ENCODE measurements around the gene TTLL13.
"Not testable (repeated sequence)": the region's sequence is repeated elsewhere in the genome, so short reads cannot be mapped to it uniquely, and the experiment has no call there.

The TTLL13 gene

DNA sequence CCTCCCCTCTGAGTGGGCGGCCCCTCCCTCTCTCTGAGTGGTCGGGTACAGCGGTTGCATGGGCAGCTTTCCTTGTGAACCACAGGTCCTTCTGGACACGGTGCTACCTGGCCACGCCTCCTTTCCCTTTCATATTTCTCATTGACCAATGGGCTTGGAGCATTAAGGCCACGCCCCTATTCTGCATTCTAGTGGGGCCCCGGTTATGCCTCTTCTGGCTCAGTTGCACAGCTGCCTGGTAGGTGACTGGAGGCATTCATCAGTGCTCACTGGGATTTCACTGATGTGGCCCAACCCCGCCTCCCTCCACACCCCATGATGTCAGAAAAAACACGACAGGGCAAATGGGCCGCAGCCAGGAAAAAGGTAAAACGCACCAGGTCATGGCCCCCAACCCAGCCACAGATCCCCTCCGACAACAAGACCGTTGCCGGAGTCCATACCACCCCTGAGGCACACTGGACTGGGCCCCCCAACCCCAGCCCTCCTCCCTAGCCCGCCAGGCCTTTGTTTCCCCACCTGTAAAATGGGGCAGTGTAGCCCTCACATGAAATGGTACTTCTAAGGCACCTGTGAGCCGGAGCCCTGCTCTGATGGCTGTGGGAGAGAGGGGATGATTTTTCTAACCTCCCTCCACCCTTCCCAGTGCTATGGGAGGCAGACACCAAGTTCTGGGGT is 42.5 kb downstream of the TTLL13 start:
- DNase-seq: peak; percentile 84

DNA sequence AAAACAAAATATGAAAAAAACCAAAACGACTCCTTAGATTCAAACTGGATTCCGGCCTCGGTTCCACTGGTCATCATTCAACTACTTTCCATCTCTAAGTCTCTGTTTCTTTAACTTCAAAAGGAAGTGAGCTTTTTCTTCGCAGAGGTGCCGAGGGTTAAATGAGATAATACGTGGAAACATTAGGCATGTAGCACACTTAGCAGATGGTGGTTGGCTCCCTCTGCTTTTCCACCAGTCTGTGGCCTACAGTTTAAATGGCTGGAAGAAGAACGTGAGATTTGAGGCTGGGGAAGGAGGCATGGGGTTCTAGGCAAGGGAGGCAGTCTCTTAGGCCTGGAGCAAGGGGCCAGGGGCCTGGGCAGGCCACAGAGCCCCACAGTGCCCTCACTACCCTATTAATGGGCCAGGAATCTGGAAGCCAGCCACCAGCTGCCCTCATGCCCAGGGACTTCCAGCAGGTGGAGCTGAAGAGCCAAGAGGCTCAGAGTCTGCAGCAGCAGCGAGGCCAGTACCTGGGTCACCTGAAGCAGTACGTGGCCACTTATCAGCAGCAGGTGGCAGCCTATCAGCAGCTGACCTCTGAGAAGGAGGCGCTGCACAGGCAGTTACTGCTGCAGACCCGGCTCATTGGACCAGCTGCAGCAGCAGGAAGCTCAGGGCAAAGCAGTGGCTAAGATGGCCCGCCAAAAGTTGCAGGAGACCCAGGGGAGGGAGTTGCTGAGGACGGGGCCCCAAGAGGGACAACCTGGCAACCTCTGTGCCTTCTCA is 43.9 kb downstream of the TTLL13 start:
- DNase-seq: peak; percentile 83

DNA sequence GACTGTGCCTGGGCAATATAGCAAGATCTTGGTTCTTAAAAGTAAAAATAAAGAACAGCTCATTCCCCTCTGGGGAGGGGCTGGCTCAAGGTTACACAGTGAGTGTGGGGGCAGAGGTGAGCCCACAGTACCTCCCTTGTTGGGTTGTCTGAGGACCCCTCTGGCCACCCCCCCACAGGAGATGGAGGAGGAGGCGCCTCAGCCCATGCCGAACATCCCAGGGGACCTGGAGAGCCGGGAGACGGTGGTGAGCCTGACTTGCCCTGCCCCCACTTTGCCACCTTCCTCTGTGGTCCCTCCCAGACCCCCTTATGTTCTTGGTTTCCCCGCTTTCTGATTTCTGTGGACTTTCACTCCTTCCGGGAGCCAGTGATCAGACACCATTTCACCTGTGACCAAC is 44.8 kb downstream of the TTLL13 start:
- no peak for DNase-seq

DNA sequence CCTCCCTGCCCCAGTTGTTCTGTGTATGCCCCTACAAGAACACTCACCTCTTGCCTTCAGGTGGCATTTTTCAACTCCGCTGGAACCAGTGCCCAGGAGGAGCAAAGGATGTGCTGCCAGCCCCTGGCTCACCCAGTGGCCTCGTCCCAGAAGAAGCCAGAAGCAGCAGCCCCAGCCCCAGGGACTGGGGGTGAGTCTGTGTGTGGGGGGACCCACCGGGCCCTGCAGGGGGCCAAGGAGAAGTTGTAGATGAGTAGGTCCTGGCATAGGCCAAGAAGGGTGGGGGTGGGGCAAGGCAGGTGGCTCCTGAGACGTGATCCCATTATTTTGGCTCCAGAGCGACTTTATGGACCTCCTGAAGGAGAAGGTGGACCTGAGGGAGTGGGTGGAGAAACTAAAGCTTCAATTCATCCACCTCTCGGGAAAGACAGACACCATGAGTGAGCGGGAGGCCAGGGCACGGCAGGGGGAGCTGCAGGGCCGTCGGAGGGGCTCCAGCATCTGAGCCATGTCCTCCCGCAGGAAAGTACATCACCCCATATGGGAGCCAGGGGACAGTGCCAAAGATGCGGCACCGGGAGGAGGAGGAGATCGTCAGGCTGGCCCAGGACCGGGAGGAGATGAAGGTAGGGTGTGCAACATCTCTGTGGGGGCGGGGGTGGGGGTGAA is 45.4 kb downstream of the TTLL13 start:
- peak; percentile 55 for DNase-seq

DNA sequence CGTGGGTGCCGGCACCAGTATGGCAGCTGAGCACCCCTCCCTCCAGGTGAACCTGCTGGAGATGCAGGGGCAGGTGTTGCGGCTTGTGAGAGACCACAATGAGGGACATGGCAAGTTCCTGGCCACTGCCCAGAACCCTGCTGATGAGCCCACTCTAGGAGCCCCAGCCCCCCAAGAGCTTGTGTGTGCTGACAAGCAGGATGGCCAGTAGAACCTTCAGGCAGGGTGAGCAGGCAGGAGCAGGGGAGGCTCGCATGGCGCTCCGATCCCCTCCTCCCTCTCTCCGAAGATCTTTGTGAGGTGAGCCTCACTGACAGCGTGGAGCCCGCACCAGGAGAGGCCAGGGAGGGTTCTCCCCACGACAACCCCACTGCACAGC is 45.9 kb downstream of the TTLL13 start:
- no peak for DNase-seq

DNA sequence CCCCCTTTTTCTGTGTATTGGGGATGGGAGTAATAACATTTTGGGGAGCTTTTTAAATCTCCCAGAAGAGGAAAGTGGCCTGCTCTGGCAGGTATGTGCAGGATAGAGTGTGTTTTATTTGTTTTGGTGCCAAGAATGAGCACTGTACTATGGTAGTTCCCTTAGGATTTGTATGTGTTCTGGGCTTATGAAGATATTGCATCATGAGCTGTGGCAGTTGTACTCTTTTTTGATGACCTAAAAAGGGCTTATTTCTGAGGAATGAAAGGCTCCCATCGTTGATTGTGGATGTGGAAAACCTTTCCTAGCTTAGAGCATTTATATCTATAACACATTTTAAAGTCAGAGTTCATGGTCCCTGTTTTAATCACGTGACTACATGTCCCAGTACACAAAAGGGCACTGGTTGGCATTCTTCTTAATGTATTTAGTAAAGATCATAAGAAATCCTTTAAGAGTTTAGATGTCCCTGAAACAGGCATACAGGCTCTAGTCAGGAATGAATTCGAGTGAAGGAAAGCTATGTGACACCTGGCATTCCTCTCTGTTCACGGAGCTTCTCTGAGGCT is 47.0 kb downstream of the TTLL13 start:
- DNase-seq: not testable (repeated sequence)

DNA sequence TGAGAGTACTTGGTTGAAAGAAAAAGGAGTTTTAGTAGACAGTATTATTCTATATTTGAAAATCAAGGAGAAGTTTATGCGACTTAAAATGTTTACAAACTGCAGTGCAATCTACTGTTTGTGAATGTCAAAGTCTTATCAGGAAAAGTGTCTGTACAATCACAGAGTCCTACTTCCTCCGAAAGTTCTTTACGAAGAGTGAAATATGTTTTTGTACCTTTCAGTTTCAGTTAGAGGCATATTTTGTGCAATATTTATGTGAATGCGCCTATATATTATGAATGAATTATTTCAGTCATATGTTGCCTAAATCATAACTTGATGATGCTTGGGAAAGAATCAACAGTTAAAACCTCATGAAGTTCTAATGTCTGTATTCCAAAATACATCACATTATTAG is 47.7 kb downstream of the TTLL13 start:
- no peak for DNase-seq

DNA sequence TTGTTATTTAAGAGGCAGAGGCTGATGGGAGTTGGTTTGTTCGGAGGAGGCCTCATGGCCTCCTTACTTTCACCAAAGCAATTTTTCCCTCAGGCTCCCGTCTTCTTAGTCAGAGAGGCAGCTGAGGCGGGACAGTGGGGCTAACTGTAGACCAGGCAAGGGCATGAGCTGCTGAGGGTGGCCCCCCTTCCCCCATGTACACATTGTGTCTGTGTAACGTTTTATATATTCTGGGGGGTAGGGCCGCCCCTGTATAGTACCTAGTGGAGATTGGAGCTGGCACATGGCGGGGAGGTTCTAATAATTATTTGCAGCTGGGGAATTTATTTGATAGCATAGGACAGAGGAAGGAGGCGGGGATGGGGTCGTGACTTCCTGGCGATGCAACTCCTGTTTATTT is 51.2 kb downstream of the TTLL13 start:
- DNase-seq: no peak

DNA sequence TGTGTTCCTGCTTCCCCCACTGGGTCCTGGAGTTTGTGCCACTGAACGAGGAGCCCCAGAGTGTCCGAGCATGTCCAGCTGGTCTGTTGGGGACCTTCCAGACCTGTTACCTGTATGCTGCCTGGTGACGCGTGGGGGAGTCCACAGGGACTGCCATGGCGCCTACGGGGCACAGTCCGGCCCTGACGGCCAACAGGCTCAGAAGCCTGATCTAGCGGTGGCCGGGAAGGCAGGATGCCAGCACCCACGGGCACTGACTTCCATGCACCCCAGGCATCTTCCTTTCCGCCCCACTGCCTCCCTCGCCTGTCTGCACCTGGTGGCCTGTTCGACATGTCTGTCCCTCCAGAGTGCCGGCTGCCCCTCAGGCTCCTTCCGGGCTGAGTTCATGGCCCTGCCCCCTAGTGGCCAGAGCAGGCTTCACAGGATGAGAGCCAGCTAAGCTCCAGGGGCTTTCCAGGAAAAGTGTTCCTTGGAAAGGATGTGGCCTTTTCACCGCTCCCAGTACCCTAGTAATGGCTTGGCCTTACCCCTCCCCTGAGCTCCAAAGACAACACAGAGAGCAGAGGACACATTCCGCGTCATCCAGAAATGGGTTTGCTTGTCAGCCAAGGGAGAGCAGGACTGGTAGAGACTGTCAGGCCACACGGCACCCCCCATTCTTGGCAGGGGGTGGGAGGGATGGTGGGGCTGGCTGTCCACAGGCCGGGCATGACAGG is 51.8 kb downstream of the TTLL13 start:
- DNase-seq: peak; percentile 85

DNA sequence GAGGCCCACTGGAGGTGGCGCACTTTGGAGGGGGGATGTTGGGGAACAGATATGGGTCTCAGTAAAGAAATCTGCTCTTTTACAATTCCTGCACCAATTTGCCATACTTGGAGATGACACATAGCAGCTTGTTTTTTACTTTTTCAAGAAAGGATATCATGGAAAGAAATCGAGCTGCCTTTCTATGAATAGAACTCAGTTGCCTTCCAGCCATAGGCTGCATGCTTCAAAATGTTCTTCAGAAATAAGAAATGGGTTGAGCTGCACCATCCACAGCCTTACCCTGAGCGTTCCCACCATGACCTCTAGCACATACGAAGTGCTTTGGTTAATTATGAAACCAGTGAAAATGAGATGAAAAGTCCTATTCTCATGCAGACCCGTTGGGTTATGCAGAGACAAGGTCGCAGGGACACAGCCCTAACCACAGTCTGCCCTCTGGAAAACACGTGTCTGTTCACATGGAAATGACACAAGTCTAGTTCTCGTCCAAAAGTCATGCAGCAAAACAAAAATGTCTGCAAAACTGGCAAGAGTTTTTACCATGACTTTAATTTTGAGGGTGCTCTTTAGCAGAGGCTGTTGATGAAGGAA is 52.4 kb downstream of the TTLL13 start:
- DNase-seq: no peak

DNA sequence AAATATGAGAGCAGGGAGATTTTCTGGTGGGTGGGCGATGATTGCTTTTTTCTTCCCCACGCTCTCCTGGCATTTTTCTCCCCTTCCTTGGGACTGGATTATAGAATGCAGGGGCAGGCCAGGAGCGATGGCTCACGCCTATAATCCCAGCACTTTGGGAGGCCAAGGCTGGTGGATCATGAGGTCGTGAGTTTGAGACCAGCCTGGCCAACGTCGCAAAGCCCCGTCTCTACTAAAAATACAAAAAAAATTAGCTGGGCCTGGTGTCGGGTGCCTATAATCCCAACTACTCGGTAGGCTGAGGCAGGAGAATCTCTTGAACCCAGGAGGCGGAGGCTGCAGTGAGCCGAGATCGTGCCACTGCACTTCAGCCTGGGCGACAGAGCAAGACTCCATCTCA is 56.0 kb downstream of the TTLL13 start:
- DNase-seq: not testable (repeated sequence)

DNA sequence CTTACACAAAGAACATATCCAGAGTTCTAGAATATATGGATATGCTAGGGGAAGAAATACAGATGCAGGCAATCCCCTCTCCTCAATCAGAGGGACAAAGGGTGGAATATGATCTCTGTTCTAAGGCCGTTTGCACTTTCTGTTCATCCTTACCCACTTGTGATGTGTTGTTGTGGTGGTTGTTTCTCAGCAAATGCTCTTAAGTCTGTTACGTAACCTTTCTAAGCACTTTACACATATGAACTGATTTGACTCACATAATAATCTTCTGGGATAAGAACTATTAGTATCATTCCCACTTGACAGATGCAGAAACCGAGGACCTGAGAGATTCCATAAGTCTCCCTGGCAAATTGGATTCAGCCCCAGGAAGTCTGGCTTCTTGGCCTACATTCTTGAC is 56.6 kb downstream of the TTLL13 start:
- peak; percentile 45 for DNase-seq

DNA sequence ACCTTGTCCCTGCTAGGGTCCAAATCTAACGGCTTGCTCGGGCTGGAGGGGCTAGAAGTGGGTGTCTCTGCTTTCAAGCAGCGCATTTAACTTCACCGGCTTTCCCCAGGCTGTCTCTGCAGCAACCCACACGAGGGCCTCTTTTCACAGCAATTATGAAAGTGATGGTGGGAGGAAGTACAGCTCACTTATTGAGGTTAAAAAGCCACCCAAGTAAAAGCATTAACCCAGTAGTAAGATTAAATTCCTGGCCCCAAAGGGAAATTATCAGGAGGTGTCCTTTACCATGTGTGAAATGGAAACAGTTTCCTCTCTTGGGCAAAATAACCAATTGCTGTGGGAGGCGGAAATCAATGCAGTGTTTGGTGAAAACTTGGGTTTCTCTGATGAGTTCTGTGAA is 57.2 kb downstream of the TTLL13 start:
- DNase-seq: no peak

DNA sequence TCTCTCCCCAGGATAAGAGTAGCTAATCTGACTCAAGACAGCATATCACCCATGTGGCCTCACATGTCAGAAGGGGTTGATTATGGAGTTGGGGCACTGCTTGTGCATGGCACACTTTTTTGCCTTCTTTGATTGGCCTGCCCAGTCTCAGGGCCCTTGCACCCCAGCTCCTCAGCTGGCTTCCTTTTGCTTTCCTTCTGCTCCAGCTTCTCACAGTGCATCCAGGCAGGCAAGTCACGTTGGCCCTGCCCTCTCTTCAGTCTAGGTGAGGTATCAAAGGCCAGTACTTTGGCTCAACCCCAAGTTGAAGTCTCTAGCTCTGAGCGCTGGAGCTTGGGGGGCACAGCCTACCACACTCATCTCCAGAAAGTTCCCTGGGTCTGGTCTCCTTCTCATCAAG is 58.3 kb downstream of the TTLL13 start:
- no peak for DNase-seq

DNA sequence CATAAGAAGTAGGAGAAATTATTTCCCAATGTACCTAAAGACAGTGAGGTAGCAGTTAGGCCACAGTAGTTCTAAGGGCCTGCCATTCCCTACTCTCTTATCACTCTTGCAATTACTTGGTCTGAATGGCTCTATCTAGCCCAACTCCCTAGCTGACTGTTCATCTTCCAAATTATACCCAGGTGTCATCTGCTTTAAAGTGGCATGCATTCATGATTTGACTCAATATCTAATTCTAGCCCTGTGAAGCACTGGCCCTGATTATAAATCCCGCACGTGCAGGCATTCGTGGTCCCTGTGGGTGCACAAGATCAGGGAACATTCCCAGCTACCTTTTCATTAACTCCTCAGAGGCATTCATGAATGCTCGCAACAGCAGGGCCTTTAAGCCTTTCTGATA is 59.7 kb downstream of the TTLL13 start:
- DNase-seq: no peak

Data from NCI-H82 (cell line).